ENCODE results near the gene MEF2B.

- no peak for TF ChIP-seq EZH2 (IDR thresholded peaks at IDR 0.05; ENCODE audit: borderline replicate concordance, low read depth, low read length, severe bottlenecking)
- TF ChIP-seq CTCF (IDR thresholded peaks at IDR 0.05; ENCODE audit: borderline replicate concordance, extremely low read depth, low read length, poor library complexity, severe bottlenecking) = no peak
These were observed 35.3 kb downstream of the MEF2B start for GRCh38 chr19:19134687-19135158.
